Measurements from ENCODE around the gene NOX1.
"Not testable (repeated sequence)": the region's sequence is repeated elsewhere in the genome, so short reads cannot be mapped to it uniquely, and the experiment has no call there.

NOX1 gene

DNA sequence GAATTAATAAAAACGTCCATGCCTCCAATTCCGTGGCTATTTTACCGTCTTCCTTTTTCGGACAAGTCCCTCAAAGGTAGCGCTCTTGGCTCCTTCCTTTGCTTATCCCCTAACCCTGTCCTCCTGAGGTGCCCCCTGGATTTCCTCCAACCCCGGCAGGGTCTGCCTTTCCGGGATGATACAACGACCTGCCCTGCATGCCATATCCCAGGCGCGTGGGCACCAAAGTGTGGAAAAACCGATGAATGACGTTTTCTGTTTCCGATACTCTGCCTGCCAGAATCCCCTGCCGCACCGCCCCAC is 54.7 kb downstream of the NOX1 start:
- DNase-seq (ENCODE audit: low spot score): no peak

DNA sequence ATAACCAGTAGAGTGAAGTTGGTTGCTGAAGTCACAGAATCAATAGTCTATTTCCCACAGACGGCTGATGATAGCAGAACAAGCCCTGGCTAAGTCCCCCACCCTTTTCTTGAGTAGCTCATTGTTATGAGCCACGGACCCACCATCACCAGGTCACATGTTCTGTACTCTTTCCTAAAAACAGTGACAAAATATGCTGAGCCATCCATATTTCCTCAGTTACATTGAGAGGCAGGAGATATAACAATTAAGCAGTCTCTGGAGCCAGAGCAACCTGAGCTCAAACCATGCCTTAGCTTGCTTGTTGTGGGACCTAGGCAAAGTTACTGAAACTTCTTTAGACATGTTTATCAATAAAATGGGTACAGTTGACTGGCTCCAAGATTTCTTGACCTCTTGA is 56.8 kb downstream of the NOX1 start:
- DNase-seq (ENCODE audit: low spot score): no peak

DNA sequence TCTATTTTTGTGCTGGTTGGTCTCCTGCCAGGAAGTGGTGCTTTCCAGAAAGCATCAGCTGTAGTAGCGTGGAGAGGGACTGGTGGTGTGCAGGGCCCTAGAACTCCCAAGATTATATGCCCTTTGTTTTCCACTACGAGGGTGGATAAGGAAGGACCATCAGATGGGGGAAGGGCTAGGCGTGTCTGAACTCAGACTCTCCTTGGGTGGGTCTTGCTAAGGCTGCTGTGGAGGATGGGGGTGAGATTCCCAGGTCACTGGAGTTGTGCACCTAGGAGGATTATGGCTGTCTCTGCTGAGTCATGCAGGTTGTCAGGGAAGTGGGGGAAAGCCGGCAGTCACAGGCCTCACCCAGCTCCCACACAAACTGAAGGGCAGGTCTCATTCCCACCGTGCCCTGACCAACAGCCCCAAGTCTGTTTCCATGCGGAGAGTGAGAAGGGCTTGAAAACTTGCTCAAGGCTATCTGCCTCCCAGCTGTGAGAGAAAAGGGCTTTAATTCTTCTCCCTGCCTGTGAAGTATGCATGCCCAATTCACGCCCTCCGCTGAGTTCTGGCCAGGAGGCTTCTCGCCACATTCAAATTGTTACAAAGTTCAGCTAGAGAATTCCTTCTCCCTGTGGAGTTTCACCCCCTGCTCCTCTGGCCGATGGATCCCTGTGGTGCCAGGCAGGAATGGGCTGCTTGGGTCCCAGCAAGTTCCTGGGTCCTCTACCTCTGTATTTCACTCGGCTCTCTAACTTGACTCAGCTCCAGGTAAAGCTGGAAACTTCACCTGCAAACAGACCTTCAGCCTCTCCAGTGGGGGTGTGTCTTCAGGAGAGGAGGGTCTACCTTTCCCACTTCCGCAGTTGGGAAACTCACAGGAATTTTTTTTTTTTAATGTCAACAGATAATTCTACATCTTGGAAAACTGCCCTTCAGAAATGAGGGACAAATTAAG is 61.7 kb downstream of the NOX1 start:
- no peak for DNase-seq (ENCODE audit: low spot score)

DNA sequence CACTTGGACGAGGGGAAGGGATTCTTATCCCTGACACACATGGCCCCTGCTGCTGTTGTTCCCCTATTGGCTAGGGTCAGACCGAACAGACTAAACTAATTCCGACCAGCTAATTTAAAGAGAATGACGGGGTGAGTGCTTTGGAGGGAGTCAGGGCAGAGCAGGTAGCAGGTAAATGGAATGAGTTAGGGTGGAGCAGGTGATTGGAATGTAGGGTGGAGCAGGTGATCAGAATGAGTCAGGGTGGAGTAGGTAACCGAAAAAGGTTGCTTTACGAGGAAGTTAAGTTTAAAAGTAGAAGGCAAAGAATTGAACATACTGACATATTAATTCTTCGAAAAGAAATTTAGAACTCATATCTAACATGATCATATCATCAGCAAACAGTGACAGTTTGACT is 65.9 kb downstream of the NOX1 start:
- DNase-seq (ENCODE audit: low spot score): not testable (repeated sequence)

DNA sequence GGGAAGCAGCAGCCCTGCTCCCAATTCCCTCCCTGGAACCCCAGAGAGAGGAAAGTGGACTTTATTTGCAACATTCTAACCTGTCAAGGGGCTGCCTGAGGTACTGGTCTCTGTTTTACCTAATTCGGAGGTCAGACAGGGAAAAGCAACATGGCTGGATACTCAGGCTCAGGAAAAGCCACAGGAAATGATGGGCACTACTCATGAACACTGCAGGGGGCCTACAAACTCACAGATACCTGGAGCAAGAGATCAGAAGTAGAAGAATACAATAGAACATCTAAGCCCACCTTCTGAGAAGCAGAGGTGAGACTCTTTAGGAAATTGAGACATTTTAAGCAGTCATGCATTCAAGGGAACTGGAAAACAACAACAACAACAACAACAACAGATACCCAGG is 69.4 kb downstream of the NOX1 start:
- no peak for DNase-seq (ENCODE audit: low spot score)

DNA sequence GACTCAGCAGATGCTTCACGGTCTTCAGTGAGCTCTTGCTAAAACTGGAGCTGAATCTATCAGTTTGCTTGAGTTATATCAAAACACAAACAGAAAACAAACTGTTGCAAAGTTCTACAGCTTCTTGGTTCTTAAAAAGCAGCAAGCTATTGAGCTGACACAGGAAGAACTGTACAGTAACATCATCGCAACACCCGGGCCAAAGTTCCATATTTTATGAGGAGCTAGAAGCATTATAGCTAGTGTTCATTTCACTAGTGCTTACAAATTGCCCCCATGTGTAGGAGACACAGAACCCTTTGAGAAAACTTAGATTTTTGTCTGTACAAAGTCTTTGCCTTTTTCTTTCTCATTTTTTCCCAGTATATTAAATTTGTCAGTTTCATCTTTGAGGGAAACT is 71.3 kb downstream of the NOX1 start:
- DNase-seq (ENCODE audit: low spot score): no peak

DNA sequence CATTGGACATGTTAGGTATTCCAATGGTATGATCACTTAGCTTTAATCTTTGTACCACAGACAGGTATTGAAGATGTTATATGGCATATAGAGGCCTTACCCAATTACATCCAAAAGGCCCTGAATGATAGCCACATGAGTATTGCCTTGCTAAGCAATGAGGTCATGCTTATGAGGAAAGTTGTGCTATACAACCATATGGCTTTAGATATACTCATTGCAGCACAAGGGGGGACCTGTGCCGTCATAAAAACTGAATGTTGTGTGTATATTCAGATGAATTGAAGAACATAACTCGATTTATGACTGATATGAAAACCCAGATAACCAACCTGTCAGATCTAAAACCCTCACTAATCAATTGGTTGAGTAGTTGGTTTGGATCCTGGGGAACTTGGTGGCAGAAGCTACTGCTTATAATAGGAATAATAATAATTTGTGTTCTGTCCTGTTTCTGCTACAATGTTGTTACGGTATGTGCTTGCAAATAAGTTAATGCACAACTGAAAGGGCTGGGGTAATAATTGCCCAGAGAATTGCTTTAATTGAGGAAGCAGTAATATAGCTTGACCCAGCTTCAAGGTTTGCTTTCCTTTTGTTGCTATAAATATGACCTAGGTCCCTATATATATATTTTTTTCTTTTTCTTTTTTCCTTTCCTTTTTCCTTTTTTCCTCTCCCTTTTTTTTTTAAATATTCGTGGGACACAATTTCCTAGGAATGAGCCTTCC is 75.5 kb downstream of the NOX1 start:
- DNase-seq (ENCODE audit: low spot score): no peak

DNA sequence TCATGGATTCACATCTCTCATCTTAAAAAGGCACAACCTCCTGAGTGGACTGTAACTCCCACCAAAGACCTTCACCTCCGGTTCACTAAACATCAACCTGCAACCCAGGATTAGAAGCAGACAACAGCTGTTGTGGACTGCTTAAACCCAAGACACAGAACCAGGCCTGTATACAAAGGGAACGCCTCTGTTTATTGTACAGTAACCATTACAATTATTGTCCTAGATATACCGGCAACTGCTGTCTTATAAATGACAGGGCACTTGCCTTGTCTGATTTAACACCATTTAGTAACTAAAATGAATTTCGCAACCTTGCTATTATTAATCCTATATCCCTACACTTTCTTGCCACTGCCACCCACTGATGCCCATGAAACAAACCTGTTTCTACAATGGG is 76.8 kb downstream of the NOX1 start:
- no peak for DNase-seq (ENCODE audit: low spot score)

DNA sequence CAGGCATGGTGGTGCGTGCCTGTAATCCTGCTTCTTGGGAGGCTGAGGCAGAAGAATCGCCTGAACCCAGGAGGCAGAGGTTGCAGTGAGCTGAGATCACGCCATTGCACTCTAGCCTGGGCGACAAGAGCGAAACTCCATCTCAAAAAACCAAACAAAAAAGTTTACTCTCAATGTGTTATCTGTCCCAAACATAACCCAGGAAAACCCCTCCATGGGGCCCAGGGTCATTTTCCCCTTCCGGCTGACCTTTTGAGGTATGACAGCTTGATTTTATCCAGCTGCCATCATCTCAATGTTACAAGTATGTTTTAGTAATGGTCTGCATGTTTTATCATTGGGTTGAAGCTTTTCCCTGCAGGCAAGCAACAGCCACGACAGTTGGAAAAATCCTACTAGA is 77.8 kb downstream of the NOX1 start:
- not testable (repeated sequence) for DNase-seq (ENCODE audit: low spot score)
